ENCODE results near the gene ARF3. TPM values are rescaled to one million over a fixed set of nuclear protein-coding genes. Genes with fewer than 3 reads are reported as not detected.

Gene ARF3
- total RNA-seq, 1 donor from 2014 or later: 44.8 TPM

GRCh38 chr12:48903363-48903981 is 53.8 kb downstream of the ARF3 start:
- ATAC-seq: no peak
- DNase-seq: no peak
- intact Hi-C loops (cut with micrococcal nuclease): no loop called here

GRCh38 chr12:48901278-48901677 is 56.0 kb downstream of the ARF3 start:
- ATAC-seq: no peak
- DNase-seq: no peak
- intact Hi-C loops (cut with micrococcal nuclease): no loop called here

- DNase-seq (no peak), ATAC-seq (no peak)
- intact Hi-C loops (cut with micrococcal nuclease): no loop called here
Measured at GRCh38 chr12:48899651-48900050, 57.6 kb downstream of the ARF3 start.

DNA sequence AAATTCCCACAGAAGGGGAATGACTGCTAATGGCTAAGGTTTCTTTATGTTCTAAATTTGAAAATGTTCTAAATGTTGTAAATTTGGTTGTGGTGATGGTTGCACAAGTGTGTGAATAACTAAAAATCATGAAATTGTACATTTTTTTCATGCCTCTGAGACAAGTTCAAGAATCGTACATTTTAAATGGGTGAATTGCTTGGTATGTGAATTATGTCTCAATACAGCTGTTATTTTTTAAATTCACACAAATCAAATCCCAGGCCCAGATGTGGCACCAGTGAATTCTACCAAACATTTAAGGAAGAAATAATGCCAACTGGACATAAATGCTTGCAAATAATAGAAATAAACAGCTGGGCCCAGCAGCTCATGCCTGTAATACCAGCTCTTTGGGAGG is 63.0 kb downstream of the ARF3 start:
- ATAC-seq (no peak), DNase-seq (no peak)
- intact Hi-C loops (cut with micrococcal nuclease): no loop called here

- peak; percentile 88 for DNase-seq
- intact Hi-C loops (cut with micrococcal nuclease): loop anchor here (2.0 kb wide), 1 partner anchor 38 kb away; the partner anchor contains the start of gene DDX23
- peak; percentile 99 for ATAC-seq
Measured at GRCh38 chr12:48890657-48891418, 66.4 kb downstream of the ARF3 start.

GRCh38 chr12:48889679-48890078 is 67.6 kb downstream of the ARF3 start:
- ATAC-seq (no peak), DNase-seq (no peak)
- intact Hi-C loops (cut with micrococcal nuclease): loop anchor here (2.0 kb wide), 1 partner anchor 37 kb away; the partner anchor contains the start of gene DDX23

Other genes with a start within 250 kb of the ARF3 start
- 16.5 TPM for gene CCNT1, start 240.8 kb downstream of the ARF3 start, total RNA-seq
- gene ADCY6, start 168.4 kb downstream of the ARF3 start, total RNA-seq: 57.0 TPM
- 4.4 TPM for gene CACNB3, start 139.0 kb downstream of the ARF3 start, total RNA-seq
- 36.4 TPM for gene DDX23, start 105.3 kb downstream of the ARF3 start, total RNA-seq
- 0.27 TPM for gene RND1, start 91.6 kb downstream of the ARF3 start, total RNA-seq
- gene FKBP11, start 32.0 kb downstream of the ARF3 start, total RNA-seq: 6.3 TPM
- 0.17 TPM for gene WNT10B, start 14.2 kb upstream of the ARF3 start, total RNA-seq
- gene WNT1, start 20.8 kb upstream of the ARF3 start, total RNA-seq: not detected
- 0.77 TPM for gene DDN, start 41.9 kb upstream of the ARF3 start, total RNA-seq
- gene PRKAG1, start 61.3 kb upstream of the ARF3 start, total RNA-seq: 78.1 TPM
- gene KMT2D, start 103.3 kb upstream of the ARF3 start, total RNA-seq: 43.8 TPM
- 0.32 TPM for gene RHEBL1, start 112.5 kb upstream of the ARF3 start, total RNA-seq
- gene DHH, start 137.3 kb upstream of the ARF3 start, total RNA-seq: 0.52 TPM
- 30.7 TPM for gene LMBR1L, start 153.4 kb upstream of the ARF3 start, total RNA-seq
- 329 TPM for gene TUBA1B, start 173.9 kb upstream of the ARF3 start, total RNA-seq
- gene TUBA1A, start 231.6 kb upstream of the ARF3 start, total RNA-seq: 69.9 TPM